ENCODE measurements around the gene NFYC. TPM values are rescaled to one million over a fixed set of nuclear protein-coding genes. Genes with fewer than 3 reads are reported as not detected.

NFYC gene
- total RNA-seq, 1 experiment from 2014 or later = 51.0 TPM

GRCh38 chr1:40762144-40762923, 70.8 kb downstream of the NFYC start:
- Histone ChIP-seq H3K27me3 (ENCODE audit: control insufficient read depth, insufficient read depth, low read length) (no peaks in the 10 kb centered on the region), H3K36me3 (replicated peaks; ENCODE audit: control insufficient read depth, insufficient read depth, low read length) (peaks cover 35% of the 10 kb centered on the region), H3K4me3 (ENCODE audit: insufficient read depth, low read depth, low read length) (no peak overlapping the region)
- no peak for DNase-seq

GRCh38 chr1:40763742-40764532, 72.4 kb downstream of the NFYC start:
- no peak overlapping the region for H3K4me3 ChIP-seq (ENCODE audit: insufficient read depth, low read depth, low read length)
- no peak for DNase-seq
- peaks cover 29% of the 10 kb centered on the region for H3K36me3 ChIP-seq (replicated peaks; ENCODE audit: control insufficient read depth, insufficient read depth, low read length)
- H3K27me3 ChIP-seq (ENCODE audit: control insufficient read depth, insufficient read depth, low read length) = no peaks in the 10 kb centered on the region

GRCh38 chr1:40764981-40765380, 73.5 kb downstream of the NFYC start:
- no peak overlapping the region for H3K4me3 ChIP-seq (ENCODE audit: insufficient read depth, low read depth, low read length)
- H3K36me3 ChIP-seq (replicated peaks; ENCODE audit: control insufficient read depth, insufficient read depth, low read length) = peaks cover 30% of the 10 kb centered on the region
- no peaks in the 10 kb centered on the region for H3K27me3 ChIP-seq (ENCODE audit: control insufficient read depth, insufficient read depth, low read length)
- no peak for DNase-seq

- peaks cover 30% of the 10 kb centered on the region for H3K36me3 ChIP-seq (replicated peaks; ENCODE audit: control insufficient read depth, insufficient read depth, low read length)
- H3K27me3 ChIP-seq (ENCODE audit: control insufficient read depth, insufficient read depth, low read length) = no peaks in the 10 kb centered on the region
- no peak for DNase-seq
- H3K4me3 ChIP-seq (ENCODE audit: insufficient read depth, low read depth, low read length) = no peak overlapping the region
Measured at GRCh38 chr1:40766017-40766416, 74.5 kb downstream of the NFYC start.

GRCh38 chr1:40766560-40766959, 75.1 kb downstream of the NFYC start:
- Histone ChIP-seq H3K36me3 (replicated peaks; ENCODE audit: control insufficient read depth, insufficient read depth, low read length) (peaks cover 31% of the 10 kb centered on the region), H3K4me3 (ENCODE audit: insufficient read depth, low read depth, low read length) (no peak overlapping the region), H3K27me3 (ENCODE audit: control insufficient read depth, insufficient read depth, low read length) (no peaks in the 10 kb centered on the region)
- no peak for DNase-seq

- peaks cover 26% of the 10 kb centered on the region for H3K36me3 ChIP-seq (replicated peaks; ENCODE audit: control insufficient read depth, insufficient read depth, low read length)
Measured at GRCh38 chr1:40768146-40768990, 76.9 kb downstream of the NFYC start.

GRCh38 chr1:40769815-40770214, 78.3 kb downstream of the NFYC start:
- peaks cover 23% of the 10 kb centered on the region for H3K36me3 ChIP-seq (replicated peaks; ENCODE audit: control insufficient read depth, insufficient read depth, low read length)
- no peak overlapping the region for H3K4me3 ChIP-seq (ENCODE audit: insufficient read depth, low read depth, low read length)
- no peaks in the 10 kb centered on the region for H3K27me3 ChIP-seq (ENCODE audit: control insufficient read depth, insufficient read depth, low read length)
- no peak for DNase-seq

More at GRCh38 chr1:40768146-40768990, 76.9 kb downstream of the NFYC start:
- no peak for DNase-seq
- Histone ChIP-seq H3K4me3 (ENCODE audit: insufficient read depth, low read depth, low read length) (no peak overlapping the region), H3K27me3 (ENCODE audit: control insufficient read depth, insufficient read depth, low read length) (no peaks in the 10 kb centered on the region)

- peak; percentile 65 for DNase-seq
- Histone ChIP-seq H3K36me3 (replicated peaks; ENCODE audit: control insufficient read depth, insufficient read depth, low read length) (peaks cover 23% of the 10 kb centered on the region), H3K4me3 (ENCODE audit: insufficient read depth, low read depth, low read length) (no peak overlapping the region), H3K27me3 (ENCODE audit: control insufficient read depth, insufficient read depth, low read length) (no peaks in the 10 kb centered on the region)
Measured at GRCh38 chr1:40770296-40771070, 79.0 kb downstream of the NFYC start.

- Histone ChIP-seq H3K36me3 (replicated peaks; ENCODE audit: control insufficient read depth, insufficient read depth, low read length) (peaks cover 11% of the 10 kb centered on the region), H3K27me3 (ENCODE audit: control insufficient read depth, insufficient read depth, low read length) (no peaks in the 10 kb centered on the region), H3K4me3 (ENCODE audit: insufficient read depth, low read depth, low read length) (no peak overlapping the region)
- peak; percentile 19 for DNase-seq
Measured at GRCh38 chr1:40772146-40772955, 80.8 kb downstream of the NFYC start.

- Histone ChIP-seq H3K4me3 (ENCODE audit: insufficient read depth, low read depth, low read length) (no peak overlapping the region), H3K27me3 (ENCODE audit: control insufficient read depth, insufficient read depth, low read length) (no peaks in the 10 kb centered on the region), H3K36me3 (replicated peaks; ENCODE audit: control insufficient read depth, insufficient read depth, low read length) (peaks cover 8% of the 10 kb centered on the region)
- DNase-seq = peak; percentile 65
Measured at GRCh38 chr1:40773748-40774265, 82.3 kb downstream of the NFYC start.

- Histone ChIP-seq H3K27me3 (ENCODE audit: control insufficient read depth, insufficient read depth, low read length) (no peaks in the 10 kb centered on the region), H3K36me3 (replicated peaks; ENCODE audit: control insufficient read depth, insufficient read depth, low read length) (peaks cover 6% of the 10 kb centered on the region), H3K4me3 (ENCODE audit: insufficient read depth, low read depth, low read length) (no peak overlapping the region)
- peak; percentile 82 for DNase-seq
Measured at GRCh38 chr1:40774266-40774998, 82.9 kb downstream of the NFYC start.

GRCh38 chr1:40776236-40777072, 85.0 kb downstream of the NFYC start:
- no peak for DNase-seq
- H3K36me3 ChIP-seq (replicated peaks; ENCODE audit: control insufficient read depth, insufficient read depth, low read length) = peaks cover 2% of the 10 kb centered on the region
- H3K4me3 ChIP-seq (ENCODE audit: insufficient read depth, low read depth, low read length) = no peak overlapping the region
- H3K27me3 ChIP-seq (ENCODE audit: control insufficient read depth, insufficient read depth, low read length) = peaks cover 8% of the 10 kb centered on the region
